GM12801 (cell line): ENCODE results near the gene PATJ.

Experiments used
- TF ChIP-seq, protein P1 (sequence below): IDR thresholded peaks from one replicate; pipeline ENCODE4 v1.5.1; 2011; ENCODE audit warnings: control low read depth; ENCODE audit not compliant: insufficient read length; ENCODE audit errors: extremely low read depth

Gene PATJ

GRCh38 chr1:62057230-62057629 lies 314.9 kb downstream of the PATJ start:
- TF ChIP-seq, protein P1, sequence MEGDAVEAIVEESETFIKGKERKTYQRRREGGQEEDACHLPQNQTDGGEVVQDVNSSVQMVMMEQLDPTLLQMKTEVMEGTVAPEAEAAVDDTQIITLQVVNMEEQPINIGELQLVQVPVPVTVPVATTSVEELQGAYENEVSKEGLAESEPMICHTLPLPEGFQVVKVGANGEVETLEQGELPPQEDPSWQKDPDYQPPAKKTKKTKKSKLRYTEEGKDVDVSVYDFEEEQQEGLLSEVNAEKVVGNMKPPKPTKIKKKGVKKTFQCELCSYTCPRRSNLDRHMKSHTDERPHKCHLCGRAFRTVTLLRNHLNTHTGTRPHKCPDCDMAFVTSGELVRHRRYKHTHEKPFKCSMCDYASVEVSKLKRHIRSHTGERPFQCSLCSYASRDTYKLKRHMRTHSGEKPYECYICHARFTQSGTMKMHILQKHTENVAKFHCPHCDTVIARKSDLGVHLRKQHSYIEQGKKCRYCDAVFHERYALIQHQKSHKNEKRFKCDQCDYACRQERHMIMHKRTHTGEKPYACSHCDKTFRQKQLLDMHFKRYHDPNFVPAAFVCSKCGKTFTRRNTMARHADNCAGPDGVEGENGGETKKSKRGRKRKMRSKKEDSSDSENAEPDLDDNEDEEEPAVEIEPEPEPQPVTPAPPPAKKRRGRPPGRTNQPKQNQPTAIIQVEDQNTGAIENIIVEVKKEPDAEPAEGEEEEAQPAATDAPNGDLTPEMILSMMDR, result no peak

- TF ChIP-seq, protein P1, result no peak
These were observed 315.5 kb downstream of the PATJ start for GRCh38 chr1:62057641-62058290.

DNA sequence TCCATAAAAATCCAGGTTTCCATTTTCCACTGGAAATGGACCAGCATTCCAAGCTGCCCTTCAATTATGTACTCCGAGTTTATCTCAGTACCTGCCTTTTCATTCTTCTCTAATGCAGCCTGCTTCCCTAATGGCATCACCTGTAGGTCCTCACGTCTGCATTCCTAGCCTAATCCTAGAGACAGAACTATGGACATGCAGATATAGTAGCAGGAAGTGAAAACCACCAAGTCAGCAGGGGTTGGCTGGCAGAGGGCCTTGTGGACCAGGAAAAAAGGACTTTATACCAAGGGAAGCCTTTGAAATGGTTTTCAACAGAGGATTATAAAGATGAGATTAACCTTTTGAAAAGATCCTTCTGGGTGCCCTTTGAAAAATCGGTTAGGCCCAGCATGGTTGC lies 316.7 kb downstream of the PATJ start:
- TF ChIP-seq, protein P1, result no peak

GRCh38 chr1:62062087-62062486 lies 319.8 kb downstream of the PATJ start:
- TF ChIP-seq, protein P1, result no peak

GRCh38 chr1:62064829-62065407 lies 322.6 kb downstream of the PATJ start:
- TF ChIP-seq, protein P1, result no peak

- TF ChIP-seq, protein P1, result no peak
These were observed 324.4 kb downstream of the PATJ start for GRCh38 chr1:62066713-62067112.

GRCh38 chr1:62068416-62068843 lies 326.1 kb downstream of the PATJ start:
- TF ChIP-seq, protein P1, result no peak
